Prostate gland (tissue), 2 donors: ENCODE measurements around the gene CHMP5.

ENCODE experiments used
- POLR2A ChIP-seq: fragments of 450-650 bp; IDR thresholded peaks from one replicate; pipeline ENCODE4 v1.6.1; 2016; ENCODE audit warnings: antibody characterized with exemption, mild to moderate bottlenecking
- TF ChIP-seq, protein P1 (sequence below), 4 experiments: fragments of 200-600 bp in 2 of 4; fragments of 450-650 bp in 2 of 4; sonication (generic) in 2 of 4; IDR thresholded peaks; 1 replicate in 3 of 4; 2 replicates in 1 of 4; pipeline ENCODE4 v1.5.1; 2016 to 2019; ENCODE audit warnings: antibody characterized with exemption in 4 of 4, mild to moderate bottlenecking in 2 of 4, moderate library complexity in 2 of 4

DNA sequence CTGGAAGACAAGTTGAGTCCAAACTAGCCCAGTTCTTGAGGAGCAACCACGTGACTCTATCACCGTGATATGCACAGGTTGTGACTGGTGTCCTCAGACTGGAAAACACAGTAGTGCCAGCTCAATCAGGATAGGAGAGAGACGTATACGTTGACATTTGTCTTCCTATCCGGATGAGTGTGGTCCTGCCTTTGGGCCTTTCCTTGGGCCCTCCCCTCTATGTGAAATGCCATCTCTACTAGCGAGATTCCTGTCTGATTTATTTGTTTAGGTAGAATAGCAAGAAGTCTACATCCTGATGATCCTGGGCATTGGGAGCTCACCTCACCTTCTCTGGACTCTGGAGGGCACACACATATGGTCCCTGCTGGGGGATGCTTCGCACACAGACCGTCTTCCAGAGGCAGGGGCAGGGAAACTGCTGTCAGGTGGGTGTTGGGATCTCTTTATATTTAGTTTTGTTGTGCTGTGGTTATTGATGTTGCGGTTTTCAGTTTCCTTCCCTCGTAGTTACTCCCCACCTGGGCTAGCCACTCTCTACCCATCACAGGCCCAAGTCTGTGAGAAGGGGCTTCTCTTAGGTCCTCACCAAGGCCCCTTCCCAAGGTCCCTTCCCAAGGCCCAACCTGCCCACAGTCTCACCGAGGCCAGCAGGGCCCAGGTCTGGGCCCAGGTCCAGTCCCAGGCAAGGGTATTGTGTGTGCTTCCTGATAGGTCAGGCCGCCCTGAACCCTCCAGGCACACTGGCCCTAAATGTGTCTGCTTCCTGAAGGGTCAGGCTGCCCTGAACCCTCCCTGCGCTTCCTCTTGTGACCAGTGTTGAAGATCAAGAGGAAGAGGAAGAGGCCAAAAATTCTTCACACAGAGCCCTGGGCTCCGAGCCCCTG, 43.9 kb upstream of the CHMP5 start:
- TF ChIP-seq, protein P1, sequence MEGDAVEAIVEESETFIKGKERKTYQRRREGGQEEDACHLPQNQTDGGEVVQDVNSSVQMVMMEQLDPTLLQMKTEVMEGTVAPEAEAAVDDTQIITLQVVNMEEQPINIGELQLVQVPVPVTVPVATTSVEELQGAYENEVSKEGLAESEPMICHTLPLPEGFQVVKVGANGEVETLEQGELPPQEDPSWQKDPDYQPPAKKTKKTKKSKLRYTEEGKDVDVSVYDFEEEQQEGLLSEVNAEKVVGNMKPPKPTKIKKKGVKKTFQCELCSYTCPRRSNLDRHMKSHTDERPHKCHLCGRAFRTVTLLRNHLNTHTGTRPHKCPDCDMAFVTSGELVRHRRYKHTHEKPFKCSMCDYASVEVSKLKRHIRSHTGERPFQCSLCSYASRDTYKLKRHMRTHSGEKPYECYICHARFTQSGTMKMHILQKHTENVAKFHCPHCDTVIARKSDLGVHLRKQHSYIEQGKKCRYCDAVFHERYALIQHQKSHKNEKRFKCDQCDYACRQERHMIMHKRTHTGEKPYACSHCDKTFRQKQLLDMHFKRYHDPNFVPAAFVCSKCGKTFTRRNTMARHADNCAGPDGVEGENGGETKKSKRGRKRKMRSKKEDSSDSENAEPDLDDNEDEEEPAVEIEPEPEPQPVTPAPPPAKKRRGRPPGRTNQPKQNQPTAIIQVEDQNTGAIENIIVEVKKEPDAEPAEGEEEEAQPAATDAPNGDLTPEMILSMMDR (IDR thresholded peaks at IDR 0.05) = no peak
- no peak for TF ChIP-seq POLR2A
